GM19452 (cell line): ENCODE measurements around the gene ATG4D.
"Not testable (repeated sequence)": the region's sequence is repeated elsewhere in the genome, so short reads cannot be mapped to it uniquely, and the experiment has no call there.

Experiments
- ATAC-seq: cut with Tn5 transposase; IDR thresholded peaks from one replicate; pipeline ENCODE4 v1.9.1; 2021; ENCODE audit not compliant: unreplicated experiment

The ATG4D gene

GRCh38 chr19:10518444-10519361 lies 25.0 kb upstream of the ATG4D start:
- ATAC-seq: no peak

- no peak for ATAC-seq
These were observed 24.3 kb upstream of the ATG4D start for GRCh38 chr19:10519421-10519820.

- ATAC-seq: no peak
These were observed 22.9 kb upstream of the ATG4D start for GRCh38 chr19:10520652-10521318.

- no peak for ATAC-seq
These were observed 22.1 kb upstream of the ATG4D start for GRCh38 chr19:10521461-10522171.

- ATAC-seq: no peak
These were observed 20.5 kb upstream of the ATG4D start for GRCh38 chr19:10523135-10523636.

- ATAC-seq: no peak
These were observed 18.1 kb upstream of the ATG4D start for GRCh38 chr19:10525636-10526035.

GRCh38 chr19:10526887-10527286 lies 16.8 kb upstream of the ATG4D start:
- not testable (repeated sequence) for ATAC-seq

GRCh38 chr19:10532457-10532856 lies 11.2 kb upstream of the ATG4D start:
- no peak for ATAC-seq

- ATAC-seq: no peak
These were observed 9.9 kb upstream of the ATG4D start for GRCh38 chr19:10533646-10534386.

GRCh38 chr19:10535613-10536012 lies 8.1 kb upstream of the ATG4D start:
- ATAC-seq: no peak

GRCh38 chr19:10537668-10538067 lies 6.0 kb upstream of the ATG4D start:
- ATAC-seq: no peak

GRCh38 chr19:10538204-10538983 lies 5.3 kb upstream of the ATG4D start:
- ATAC-seq: no peak

- ATAC-seq: not testable (repeated sequence)
These were observed 4.7 kb upstream of the ATG4D start for GRCh38 chr19:10539016-10539415.

GRCh38 chr19:10543059-10543419 lies 665 bp upstream of the ATG4D start:
- no peak for ATAC-seq

GRCh38 chr19:10544242-10544752 lies 593 bp downstream of the ATG4D start:
- no peak for ATAC-seq

- ATAC-seq: no peak
These were observed 1.1 kb downstream of the ATG4D start for GRCh38 chr19:10544753-10545251.

- no peak for ATAC-seq
These were observed 3.1 kb downstream of the ATG4D start for GRCh38 chr19:10546817-10547216.

GRCh38 chr19:10548746-10549276 lies 5.1 kb downstream of the ATG4D start:
- ATAC-seq: no peak

- ATAC-seq: no peak
These were observed 6.0 kb downstream of the ATG4D start for GRCh38 chr19:10549733-10550132.
